Liver (tissue), 9 donors: ENCODE results near the gene IL1R2. TPM values are rescaled to one million over a fixed set of nuclear protein-coding genes. Genes with fewer than 3 reads are reported as not detected.

Source experiments
- DNase-seq: peaks from one replicate; pipeline ENCODE4 v3.0.0-alpha.2; 2017; ENCODE audit warnings: low spot score
- H3K27ac ChIP-seq, 2 donors: one replicate each; pipeline ENCODE4 v1.7.0; 2013; ENCODE audit warnings: inconsistent platforms in 2 of 2, low read length in 2 of 2, control low read depth in 1 of 2, low read depth in 1 of 2, mild to moderate bottlenecking in 1 of 2
- H3K27me3 ChIP-seq, 4 donors: one replicate each; pipeline versions ENCODE4 v1.6.1 to v1.7.0; 2013; ENCODE audit warnings: low read length in 3 of 4, inconsistent platforms in 1 of 4, mild to moderate bottlenecking in 1 of 4, moderate library complexity in 1 of 4; ENCODE audit not compliant: control insufficient read depth in 4 of 4, insufficient read depth in 4 of 4
- H3K36me3 ChIP-seq, 4 donors: one replicate each; pipeline versions ENCODE4 v1.6.1 to v1.7.0; 2013; ENCODE audit warnings: low read length in 3 of 4, mild to moderate bottlenecking in 3 of 4, low read depth in 1 of 4, moderate library complexity in 1 of 4; ENCODE audit not compliant: control insufficient read depth in 4 of 4, insufficient read depth in 3 of 4
- H3K4me1 ChIP-seq, 4 donors: one replicate each; pipeline versions ENCODE4 v1.6.1 to v1.7.0; 2013; ENCODE audit warnings: low read length in 3 of 4, mild to moderate bottlenecking in 3 of 4, moderate library complexity in 1 of 4; ENCODE audit not compliant: control insufficient read depth in 4 of 4, insufficient read depth in 4 of 4
- H3K4me3 ChIP-seq, 3 donors: one replicate each; pipeline versions ENCODE4 v1.6.1 to v1.7.0; 2013; ENCODE audit warnings: low read length in 3 of 3, control low read depth in 1 of 3, low read depth in 1 of 3, mild to moderate bottlenecking in 1 of 3
- H3K9ac ChIP-seq, 2 donors: one replicate each; pipeline ENCODE4 v1.7.0; 2013; ENCODE audit warnings: low read length in 2 of 2, mild to moderate bottlenecking in 2 of 2, moderate library complexity in 2 of 2, control low read depth in 1 of 2, low read depth in 1 of 2
- H3K9me3 ChIP-seq, 4 donors: one replicate each; pipeline versions ENCODE4 v1.6.1 to v1.7.0; 2013; ENCODE audit warnings: low read length in 3 of 4; ENCODE audit not compliant: control insufficient read depth in 4 of 4
- CTCF ChIP-seq: fragments of 150-350 bp; IDR thresholded peaks from 2 replicates; pipeline ENCODE4 v1.5.1; 2017; ENCODE audit warnings: improper control_type of control experiment, low read depth, low read length; ENCODE audit not compliant: missing input control
- EGR1 ChIP-seq, 2 donors: IDR thresholded peaks; 2 replicates each; pipeline ENCODE4 v1.6.1; 2016 to 2018; ENCODE audit warnings: antibody characterized with exemption in 2 of 2, low read depth in 2 of 2
- FOXA2 ChIP-seq: IDR thresholded peaks from 2 replicates; pipeline ENCODE4 v1.6.1; 2016; ENCODE audit warnings: antibody characterized with exemption
- GABPA ChIP-seq, 2 donors: IDR thresholded peaks in 1 of 2; conservative IDR thresholded peaks in 1 of 2; 2 replicates each; pipeline ENCODE4 v1.6.1; 2016; ENCODE audit warnings: antibody characterized with exemption in 2 of 2, mild to moderate bottlenecking in 1 of 2, moderate library complexity in 1 of 2
- HNF4A ChIP-seq, 2 donors: conservative IDR thresholded peaks; 2 replicates each; pipeline ENCODE4 v1.6.1; 2016; ENCODE audit warnings: antibody characterized with exemption in 2 of 2, mild to moderate bottlenecking in 2 of 2
- HNF4G ChIP-seq: IDR thresholded peaks from 2 replicates; pipeline ENCODE4 v1.6.1; 2016; ENCODE audit warnings: antibody characterized with exemption
- JUND ChIP-seq, 2 donors: IDR thresholded peaks; 2 replicates each; pipeline ENCODE4 v1.6.1; 2016; ENCODE audit warnings: antibody characterized with exemption in 2 of 2
- NR2F2 ChIP-seq: IDR thresholded peaks from 2 replicates; pipeline ENCODE4 v1.6.1; 2016; ENCODE audit warnings: antibody characterized with exemption
- RAD21 ChIP-seq, 2 donors: IDR thresholded peaks; 2 replicates each; pipeline ENCODE4 v1.6.1; 2016; ENCODE audit warnings: antibody characterized with exemption in 2 of 2, mild to moderate bottlenecking in 2 of 2
- REST ChIP-seq: IDR thresholded peaks from 2 replicates; pipeline ENCODE4 v1.6.1; 2016; ENCODE audit warnings: antibody characterized with exemption, mild to moderate bottlenecking
- RXRA ChIP-seq, 2 donors: IDR thresholded peaks; 2 replicates each; pipeline ENCODE4 v1.6.1; 2017 to 2018; ENCODE audit warnings: antibody characterized with exemption in 2 of 2, mild to moderate bottlenecking in 1 of 2
- SP1 ChIP-seq: IDR thresholded peaks from 2 replicates; pipeline ENCODE4 v1.6.1; 2018; ENCODE audit warnings: antibody characterized with exemption, mild to moderate bottlenecking
- TAF1 ChIP-seq: conservative IDR thresholded peaks from 2 replicates; pipeline ENCODE4 v1.6.1; 2016; ENCODE audit warnings: antibody characterized with exemption, mild to moderate bottlenecking
- WGBS: extraction: QIAGEN DNeasy Blood & Tissue Kit; methylation state at CpG from one replicate; pipeline ENCODE4 v1.1.7; 2013; 5-methylcytosine and 5-hydroxymethylcytosine counted together
- polyA plus RNA-seq, 2 donors: library from polyadenylated mRNA; stranded (reverse) in 1 of 2; unstranded in 1 of 2; fragments of 200-250 nt in 1 of 2; fragments of >200 nt in 1 of 2; fragmentation: Nextera tagmentation in 1 of 2; extraction: Ambion mirVana in 1 of 2; gene quantifications; one replicate each; pipeline versions ENCODE4 v1.2.1 to v1.2.3, GENCODE V29; 2013 to 2015
- total RNA-seq, 2 donors: library from RNA; depleted of rRNA; stranded (reverse); fragments of >200 nt; gene quantifications; one replicate each; pipeline ENCODE4 v1.2.3, GENCODE V29; 2014
- TF ChIP-seq, protein P1 (sequence below): IDR thresholded peaks from 2 replicates; pipeline ENCODE4 v1.6.1; 2016; ENCODE audit warnings: antibody characterized with exemption
- donor health status: healthy.
- donor health status: healthy.
- donor health status: healthy.
- donor health status: healthy.
- donor health status: healthy.

IL1R2 gene
- total and polyA plus RNA-seq, 4 donors, result 3.7 to 28.2 (median 7.3) TPM

DNA sequence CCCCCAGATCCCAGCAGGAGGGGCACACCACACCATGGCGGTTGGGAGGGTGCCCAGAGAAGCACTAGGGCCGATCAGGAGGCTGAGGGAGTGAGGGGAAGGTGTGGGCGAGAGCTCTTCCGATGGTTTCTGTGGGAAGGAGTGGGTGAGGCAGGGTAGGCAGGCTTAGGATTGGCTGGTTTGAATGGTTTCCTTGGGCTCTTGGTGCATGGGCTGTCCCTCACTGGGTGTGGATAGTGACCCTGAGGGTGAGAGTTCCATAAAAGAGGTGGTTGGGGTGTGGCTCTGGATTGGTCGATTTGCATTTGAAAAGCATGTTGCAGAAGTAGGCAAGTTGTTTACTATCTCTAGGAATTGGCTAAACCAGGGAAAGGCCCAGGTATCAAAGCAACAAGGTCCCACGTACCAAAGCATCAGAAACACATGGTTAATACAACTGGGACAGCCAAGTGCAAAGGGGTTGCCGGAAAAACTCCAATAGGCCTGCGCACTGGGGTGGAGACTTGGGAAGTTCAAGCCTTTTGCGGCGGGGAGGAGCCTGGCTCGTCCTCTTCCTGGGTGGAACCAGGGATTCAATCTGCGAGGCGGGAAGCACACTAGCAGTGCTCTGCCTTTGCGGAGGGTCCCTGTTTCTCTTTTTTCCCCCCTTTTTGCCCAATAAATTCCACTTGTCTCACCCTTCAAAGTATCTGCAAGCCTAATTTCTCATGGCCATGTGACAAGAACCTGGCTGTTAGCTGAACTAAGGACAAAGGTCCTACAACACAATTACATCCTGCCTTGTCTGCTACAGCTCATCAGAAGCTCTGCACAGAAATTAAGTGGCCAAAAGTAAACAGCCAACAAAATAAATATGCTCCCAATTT lies 43.2 kb downstream of the IL1R2 start:
- no peak overlapping the region for H3K4me3 ChIP-seq
- no peaks in the 10 kb centered on the region for H3K27me3 ChIP-seq
- no peak for DNase-seq
- H3K9ac ChIP-seq, result no peak overlapping the region
- H3K27ac ChIP-seq, result peak overlapping the region; percentile 83 to 89
- no peaks in the 10 kb centered on the region for H3K9me3 ChIP-seq
- peak; percentile 35 for TF ChIP-seq HNF4G
- no peak for TF ChIP-seq EGR1 (IDR thresholded peaks at IDR 0.05; ENCODE audit: low read depth in 2 of 2)
- TF ChIP-seq GABPA (IDR thresholded peaks at IDR 0.05 in 1 of 2, conservative IDR thresholded peaks at IDR 0.05 in 1 of 2), result peak in 1 of 2 donors; percentile 69
- TF ChIP-seq CTCF, result no peak
- peak; percentile 70 to 78 for TF ChIP-seq HNF4A (conservative IDR thresholded peaks at IDR 0.05)
- no peak for TF ChIP-seq TAF1
- peak; percentile 9 for TF ChIP-seq NR2F2
- peak; percentile 57 for TF ChIP-seq SP1
- no peak for TF ChIP-seq RAD21 (IDR thresholded peaks at IDR 0.05)
- TF ChIP-seq, protein P1, sequence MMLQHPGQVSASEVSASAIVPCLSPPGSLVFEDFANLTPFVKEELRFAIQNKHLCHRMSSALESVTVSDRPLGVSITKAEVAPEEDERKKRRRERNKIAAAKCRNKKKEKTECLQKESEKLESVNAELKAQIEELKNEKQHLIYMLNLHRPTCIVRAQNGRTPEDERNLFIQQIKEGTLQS, result no peak
- no peak for TF ChIP-seq FOXA2
- peak in 1 of 2 donors; percentile 48 for TF ChIP-seq RXRA (IDR thresholded peaks at IDR 0.05)
- TF ChIP-seq JUND (IDR thresholded peaks at IDR 0.05), result no peak
- H3K4me1 ChIP-seq, result peaks cover 8 to 44% (median 39%) of the 10 kb centered on the region in 4 donors
- WGBS, result 54% methylated on average over 14 of the region's 14 CpGs
- H3K36me3 ChIP-seq, result no peaks in the 10 kb centered on the region

DNA sequence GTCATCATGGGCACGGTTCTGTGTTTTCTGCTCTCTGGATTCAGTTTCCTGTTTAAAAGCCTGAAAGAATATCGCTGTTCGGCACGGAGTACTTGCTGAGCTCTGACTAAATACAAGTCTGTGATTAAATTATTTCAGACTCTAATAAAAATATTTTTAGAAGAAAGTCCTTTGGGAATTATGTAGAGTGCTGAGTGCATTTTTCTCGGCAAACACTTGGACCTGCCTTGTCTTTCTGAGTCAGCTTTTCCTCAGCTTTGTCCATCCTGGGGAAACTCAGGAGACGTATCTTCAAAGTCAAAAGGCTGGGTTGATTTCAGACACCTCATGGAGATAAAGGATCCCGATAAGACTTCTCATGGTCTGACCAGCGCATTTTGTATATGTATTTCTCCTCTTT lies 45.9 kb downstream of the IL1R2 start:
- peak overlapping the region in 1 of 2 donors; percentile 39 for H3K27ac ChIP-seq
- TF ChIP-seq NR2F2 (no peak), REST (no peak), RAD21 (IDR thresholded peaks at IDR 0.05) (peak in 1 of 2 donors; percentile 3), SP1 (no peak), EGR1 (IDR thresholded peaks at IDR 0.05; ENCODE audit: low read depth in 2 of 2) (no peak), RXRA (IDR thresholded peaks at IDR 0.05) (no peak), JUND (IDR thresholded peaks at IDR 0.05) (peak in 1 of 2 donors; percentile 21)
- TF ChIP-seq, protein P1, result no peak
- H3K9me3 ChIP-seq, result no peaks in the 10 kb centered on the region
- DNase-seq, result no peak
- no peaks in the 10 kb centered on the region for H3K36me3 ChIP-seq
- H3K4me3 ChIP-seq, result no peak overlapping the region
- H3K9ac ChIP-seq, result no peak overlapping the region
- 71% methylated on average over 8 of the region's 8 CpGs for WGBS
- H3K4me1 ChIP-seq, result peaks cover 6 to 30% (median 28%) of the 10 kb centered on the region in 4 donors
- no peaks in the 10 kb centered on the region for H3K27me3 ChIP-seq
